GM23338 (cell line): ENCODE data around the gene SPG7. TPM values are rescaled to one million over a fixed set of nuclear protein-coding genes. Genes with fewer than 3 reads are reported as not detected.

Experiments used
- ATAC-seq: fragments of 200-7000 bp; cut with Tn5 transposase; 3 replicates; pipeline ENCODE4 v1.9.1; 2020
- DNase-seq: peaks from one replicate; pipeline ENCODE4 v3.0.0-alpha.2; 2015; ENCODE audit warnings: low spot score
- H2AFZ ChIP-seq: fragments of 200-600 bp; sonication (generic); 2 replicates; pipeline ENCODE4 v1.8.0; 2016; ENCODE audit warnings: antibody characterized with exemption, mild to moderate bottlenecking, moderate library complexity
- H3F3A ChIP-seq: fragments of 200-600 bp; sonication (generic); replicated peaks from 2 replicates; pipeline ENCODE4 v1.8.0; 2017; ENCODE audit warnings: antibody characterized with exemption, mixed run types, low read depth
- H3K27ac ChIP-seq: fragments of 200-600 bp; sonication (generic); 2 replicates; pipeline ENCODE4 v1.6.1; 2016; ENCODE audit warnings: low read depth
- H3K27me3 ChIP-seq: fragments of 200-600 bp; sonication (generic); 2 replicates; pipeline ENCODE4 v1.8.0; 2016; ENCODE audit warnings: mild to moderate bottlenecking, mixed run types, moderate library complexity; ENCODE audit not compliant: insufficient read depth
- H3K36me3 ChIP-seq: fragments of 200-600 bp; sonication (generic); 2 replicates; pipeline ENCODE4 v1.8.0; 2016; ENCODE audit warnings: mild to moderate bottlenecking; ENCODE audit not compliant: insufficient read depth
- H3K4me1 ChIP-seq: fragments of 200-600 bp; sonication (generic); 2 replicates; pipeline ENCODE4 v1.8.0; 2016; ENCODE audit warnings: mild to moderate bottlenecking, moderate library complexity; ENCODE audit not compliant: insufficient read depth
- H3K4me2 ChIP-seq: fragments of 200-600 bp; sonication (generic); 2 replicates; pipeline ENCODE4 v1.7.1; 2017; ENCODE audit warnings: mixed run types
- H3K4me3 ChIP-seq: fragments of 200-600 bp; sonication (generic); 2 replicates; pipeline ENCODE4 v1.6.1; 2016; ENCODE audit warnings: mixed run types
- H3K79me2 ChIP-seq: fragments of 200-600 bp; sonication (generic); replicated peaks from 2 replicates; pipeline ENCODE4 v1.8.0; 2017; ENCODE audit warnings: mild to moderate bottlenecking; ENCODE audit not compliant: insufficient read depth
- H3K9me2 ChIP-seq: fragments of 200-600 bp; sonication (generic); 2 replicates; pipeline ENCODE4 v1.8.0; 2017; ENCODE audit not compliant: insufficient read depth
- H4K20me1 ChIP-seq: fragments of 200-600 bp; sonication (generic); replicated peaks from 2 replicates; pipeline ENCODE4 v1.8.0; 2017; ENCODE audit warnings: mild to moderate bottlenecking; ENCODE audit not compliant: insufficient read depth
- H3K27ac Mint-ChIP-seq: 2 replicates; pipeline ENCODE4 v1.8.0; 2020; ENCODE audit warnings: inconsistent platforms, mild to moderate bottlenecking, moderate library complexity, mixed read lengths
- H3K27me3 Mint-ChIP-seq: 3 replicates; pipeline ENCODE4 v1.8.0; 2022; ENCODE audit warnings: low read depth, mild to moderate bottlenecking, moderate library complexity, mixed read lengths, inconsistent platforms; ENCODE audit not compliant: insufficient read depth, poor library complexity
- H3K36me3 Mint-ChIP-seq: 3 replicates; pipeline ENCODE4 v1.8.0; 2021; ENCODE audit warnings: low read depth, mild to moderate bottlenecking, inconsistent platforms, moderate library complexity, mixed read lengths
- H3K4me1 Mint-ChIP-seq: 3 replicates; pipeline ENCODE4 v1.8.0; 2020; ENCODE audit warnings: mild to moderate bottlenecking, inconsistent platforms, mixed read lengths
- H3K4me3 Mint-ChIP-seq: 3 replicates; pipeline ENCODE4 v1.8.0; 2021; ENCODE audit warnings: moderate library complexity, mild to moderate bottlenecking, inconsistent platforms, mixed read lengths
- H3K9me3 Mint-ChIP-seq: 3 replicates; pipeline ENCODE4 v1.8.0; 2020; ENCODE audit warnings: moderate library complexity, mild to moderate bottlenecking, inconsistent platforms, mixed read lengths
- CREB1 ChIP-seq: fragments of 250-450 bp; sonication (Bioruptor Pico); IDR thresholded peaks from 2 replicates; pipeline ENCODE4 v1.5.0; 2020; ENCODE audit warnings: low read depth, mild to moderate bottlenecking, moderate library complexity
- ETS1 ChIP-seq: IDR thresholded peaks from 2 replicates; pipeline ENCODE4 v1.6.1; 2016; ENCODE audit warnings: antibody characterized with exemption
- EZH2phosphoT487 ChIP-seq: fragments of 200-600 bp; sonication (generic); IDR thresholded peaks from one replicate; pipeline ENCODE4 v1.8.1; 2018; ENCODE audit warnings: antibody characterized with exemption; ENCODE audit not compliant: unreplicated experiment
- NANOG ChIP-seq: IDR thresholded peaks from 2 replicates; pipeline ENCODE4 v1.6.1; 2016; ENCODE audit warnings: antibody characterized with exemption, borderline replicate concordance
- STAT1 ChIP-seq: IDR thresholded peaks from one replicate; pipeline ENCODE4 v1.6.1; 2016; ENCODE audit warnings: antibody characterized with exemption; ENCODE audit not compliant: unreplicated experiment
- ZNF114 ChIP-seq: fragments of 250-450 bp; sonication (Bioruptor Pico); IDR thresholded peaks from 2 replicates; pipeline ENCODE4 v1.5.0; 2020; ENCODE audit warnings: mild to moderate bottlenecking, moderate library complexity
- ZNF331 ChIP-seq: fragments of 250-450 bp; sonication (Bioruptor Pico); IDR thresholded peaks from 2 replicates; pipeline ENCODE4 v1.5.0; 2020; ENCODE audit warnings: low read depth, mild to moderate bottlenecking, moderate library complexity
- ZNF462 ChIP-seq: fragments of 250-450 bp; sonication (Bioruptor Pico); IDR thresholded peaks from 2 replicates; pipeline ENCODE4 v1.5.0; 2020; ENCODE audit warnings: mild to moderate bottlenecking, moderate library complexity
- polyA plus RNA-seq: library from polyadenylated mRNA; unstranded; fragments of >200 nt; fragmentation: Nextera tagmentation; extraction: Ambion mirVana; gene quantifications from 2 replicates; pipeline ENCODE4 v1.2.1, GENCODE V29; 2016
- total RNA-seq: library from RNA; depleted of rRNA; stranded (reverse); fragments of >200 nt; shearing (Covaris generic); gene quantifications from 2 replicates; pipeline ENCODE4 v1.2.3, GENCODE V29; 2014

The SPG7 gene
- total and polyA plus RNA-seq, 2 experiments from 2014 or later, result 77.1 to 267 TPM

DNA sequence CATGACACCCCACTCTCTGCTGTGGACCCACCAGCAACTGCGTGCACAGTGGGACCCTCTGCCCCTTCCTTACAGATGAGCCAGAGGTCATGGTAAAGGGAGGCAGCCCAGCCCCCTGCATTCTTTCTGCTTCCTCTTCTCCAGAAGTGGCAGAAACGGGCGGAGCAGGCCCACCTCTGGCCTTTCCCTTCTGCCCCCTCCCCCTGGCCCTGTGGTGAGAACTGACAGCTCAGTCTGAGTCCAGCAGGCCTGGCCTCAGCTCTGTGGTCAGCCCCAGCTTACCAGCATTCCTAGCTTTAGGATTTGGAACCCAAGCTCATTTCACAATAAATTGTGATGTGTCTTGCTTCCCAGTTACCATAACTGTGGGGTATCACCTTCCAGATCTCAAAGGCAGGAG, 13.1 kb upstream of the SPG7 start (continued):
- TF ChIP-seq ZNF462 (CRISPR knock-in tag), result no peak
- no peak for TF ChIP-seq ETS1
- no peak for TF ChIP-seq ZNF114
- TF ChIP-seq NANOG, result no peak
- no peak for TF ChIP-seq STAT1
- no peak for TF ChIP-seq EZH2phosphoT487
- TF ChIP-seq ZNF331 (CRISPR knock-in tag), result no peak

- Mint-ChIP-seq H3K4me3 (no peak overlapping the region), H3K4me1 (no peaks in the 10 kb centered on the region), H3K36me3 (no peaks in the 10 kb centered on the region), H3K27ac (no peak overlapping the region), H3K9me3 (no peaks in the 10 kb centered on the region), H3K27me3 (peaks cover 6% of the 10 kb centered on the region)
- DNase-seq (no peak), ATAC-seq (no peak)
- Histone ChIP-seq H2AFZ (no peak overlapping the region), H3K27me3 (no peaks in the 10 kb centered on the region), H3F3A (no peaks in the 10 kb centered on the region), H3K9me2 (no peaks in the 10 kb centered on the region), H3K79me2 (peaks cover 3% of the 10 kb centered on the region; the same call in 1 of the 2 replicates), H3K27ac (no peak overlapping the region), H3K4me2 (no peak overlapping the region), H3K36me3 (no peaks in the 10 kb centered on the region), H3K4me3 (no peak overlapping the region), H3K4me1 (no peaks in the 10 kb centered on the region), H4K20me1 (no peaks in the 10 kb centered on the region; the same call in 1 of the 2 replicates)
- TF ChIP-seq ZNF462 (CRISPR knock-in tag), result no peak
- TF ChIP-seq CREB1 (CRISPR knock-in tag), result no peak
Measured at GRCh38 chr16:89498839-89499238, 9.4 kb upstream of the SPG7 start.
